Endothelial cell of umbilical vein (primary cell): ENCODE results near the gene GPR37L1. TPM values are rescaled to one million over a fixed set of nuclear protein-coding genes. Genes with fewer than 3 reads are reported as not detected.

Experiments
- BruUV-seq: library from RNA; stranded (reverse); fragments of 400-500 nt; replicated peaks from 2 replicates; lab custom pipeline; 2021; lab: Mats Ljungman, UMichigan
- CTCF ChIA-PET: fragments of 300-600, 350-600 bp; sonication (Branson Sonifier 250); formaldehyde crosslinking; loops from one replicate; lab custom pipeline; 2021; ENCODE audit warnings: antibody characterized with exemption, inconsistent platforms; lab: Charles Lee
- POLR2A ChIA-PET: fragments of 300-600, 350-600 bp; sonication (Branson Sonifier 250); formaldehyde crosslinking; loops from one replicate; lab custom pipeline; 2021; ENCODE audit warnings: antibody characterized with exemption, inconsistent platforms; lab: Charles Lee
- DNase-seq: peaks from one replicate; pipeline ENCODE4 v3.0.0-alpha.2; 2011; ENCODE audit warnings: low read depth, low spot score
- FAIRE-seq: peaks from 2 replicates; lab custom pipeline; 2011; peaks lifted over from hg19 to GRCh38; lab: Jason Lieb, UNC
- H2AFZ ChIP-seq: 2 replicates; pipeline ENCODE4 v1.6.0; 2012; ENCODE audit warnings: low read depth, low read length, control low read depth, inconsistent platforms
- H3K27ac ChIP-seq: 2 replicates; pipeline ENCODE4 v1.5.1; 2011; ENCODE audit warnings: low read depth, mild to moderate bottlenecking, control low read depth, low read length, moderate library complexity; ENCODE audit not compliant: insufficient read depth
- H3K27me3 ChIP-seq, 2 experiments: 2 replicates each; pipeline versions ENCODE4 v1.6.0 to v1.6.1; 2011; ENCODE audit warnings: low read length in 2 of 2, mixed read lengths in 1 of 2; ENCODE audit not compliant: control insufficient read depth in 2 of 2, insufficient read depth in 2 of 2
- H3K36me3 ChIP-seq, 2 experiments: 2 replicates in 1 of 2; 3 replicates in 1 of 2; pipeline ENCODE4 v1.5.1; 2011; ENCODE audit warnings: low read length in 2 of 2, mild to moderate bottlenecking in 1 of 2, moderate library complexity in 1 of 2; ENCODE audit not compliant: control insufficient read depth in 2 of 2, insufficient read depth in 2 of 2; ENCODE audit errors: extremely low read depth in 1 of 2
- H3K4me1 ChIP-seq: 3 replicates; pipeline ENCODE4 v1.5.1; 2011; ENCODE audit warnings: mild to moderate bottlenecking, low read length; ENCODE audit not compliant: control insufficient read depth, insufficient read depth; ENCODE audit errors: extremely low read depth
- H3K4me2 ChIP-seq: 2 replicates; pipeline ENCODE4 v1.6.1; 2011; ENCODE audit warnings: low read length, control low read depth, mixed read lengths; ENCODE audit not compliant: insufficient read depth
- H3K4me3 ChIP-seq, 3 experiments: fragments of 200-600 bp in 1 of 3; sonication (generic), shearing (Covaris generic) in 1 of 3; replicated peaks in 1 of 3; 2 replicates each; pipeline ENCODE4 v1.5.1; 2011 to 2016; ENCODE audit warnings: control low read depth in 3 of 3, low read length in 3 of 3, mild to moderate bottlenecking in 2 of 3, inconsistent platforms in 1 of 3, low read depth in 1 of 3, moderate library complexity in 1 of 3; ENCODE audit not compliant: insufficient read depth in 1 of 3
- H3K79me2 ChIP-seq: 2 replicates; pipeline ENCODE4 v1.6.0; 2012; ENCODE audit warnings: low read length, inconsistent platforms; ENCODE audit not compliant: control insufficient read depth, insufficient read depth
- H3K9ac ChIP-seq: replicated peaks from 2 replicates; pipeline ENCODE3; 2011; ENCODE audit warnings: low read length, control low read depth; ENCODE audit not compliant: insufficient read depth; ENCODE audit errors: extremely low read depth
- H3K9me1 ChIP-seq: replicated peaks from 3 replicates; pipeline ENCODE4 v1.6.0; 2011; ENCODE audit warnings: mild to moderate bottlenecking, low read length; ENCODE audit not compliant: control insufficient read depth, insufficient read depth; ENCODE audit errors: extremely low read depth
- H3K9me3 ChIP-seq: replicated peaks from 2 replicates; pipeline ENCODE4 v1.5.1; 2012; ENCODE audit warnings: low read length, inconsistent platforms; ENCODE audit not compliant: control insufficient read depth, insufficient read depth
- H4K20me1 ChIP-seq: replicated peaks from 2 replicates; pipeline ENCODE3; 2011; ENCODE audit warnings: mild to moderate bottlenecking, low read length; ENCODE audit not compliant: control insufficient read depth, insufficient read depth; ENCODE audit errors: extremely low read depth
- CTCF ChIP-seq, 2 donors: IDR thresholded peaks; 1 replicate in 1 of 2; 2 replicates in 1 of 2; pipeline ENCODE4 v1.5.1; 2011; ENCODE audit warnings: low read length in 2 of 2, mild to moderate bottlenecking in 2 of 2, moderate library complexity in 2 of 2, control low read depth in 1 of 2, inconsistent platforms in 1 of 2, low read depth in 1 of 2; ENCODE audit not compliant: insufficient read depth in 1 of 2; ENCODE audit errors: extremely low read depth in 1 of 2
- EZH2 ChIP-seq: IDR thresholded peaks from 2 replicates; pipeline ENCODE4 v1.6.1; 2012; ENCODE audit warnings: borderline replicate concordance, low read depth, mild to moderate bottlenecking, moderate library complexity, low read length, inconsistent platforms; ENCODE audit not compliant: severe bottlenecking
- FOS ChIP-seq: IDR thresholded peaks from 2 replicates; pipeline ENCODE4 v1.6.1; 2011; ENCODE audit warnings: mild to moderate bottlenecking, low read length, moderate library complexity, borderline replicate concordance; ENCODE audit not compliant: insufficient read depth
- GATA2 ChIP-seq: IDR thresholded peaks from 2 replicates; pipeline ENCODE4 v1.7.0; 2011; ENCODE audit warnings: low read depth, mild to moderate bottlenecking, moderate library complexity, mixed read lengths, low read length; ENCODE audit not compliant: insufficient read length, insufficient read depth
- JUN ChIP-seq: IDR thresholded peaks from 2 replicates; pipeline ENCODE4 v1.6.1; 2011; ENCODE audit warnings: borderline replicate concordance, low read depth; ENCODE audit not compliant: insufficient read length, insufficient read depth
- MAX ChIP-seq: IDR thresholded peaks from 2 replicates; pipeline ENCODE4 v1.6.1; 2011; ENCODE audit not compliant: insufficient read depth, insufficient read length
- MYC ChIP-seq: IDR thresholded peaks from one replicate; pipeline ENCODE4 v1.6.1; 2011; ENCODE audit warnings: mild to moderate bottlenecking, low read depth, low read length
- POLR2A ChIP-seq: IDR thresholded peaks from 2 replicates; pipeline ENCODE4 v1.6.1; 2012; ENCODE audit warnings: low read depth, mild to moderate bottlenecking, control low read depth, low read length
- POLR2AphosphoS5 ChIP-seq: IDR thresholded peaks from 2 replicates; pipeline ENCODE4 v1.6.1; 2012; ENCODE audit warnings: low read depth, mild to moderate bottlenecking, control low read depth, low read length, moderate library complexity; ENCODE audit not compliant: insufficient read depth
- dilution Hi-C: fragments of 300-500 bp; cut with MboI; formaldehyde crosslinking; loops from one replicate; pipeline ENCODE4 v1.15.0; 2019; ENCODE audit warnings: low sequenced_read_pairs; ENCODE audit not compliant: extremely low pct_ligation_motif_present
- intact Hi-C: fragments of 100-400 bp; cut with micrococcal nuclease; formaldehyde crosslinking; loops from one replicate; pipeline ENCODE4 v1.10.0; 2022
- polyA plus RNA-seq, 4 experiments: library from polyadenylated mRNA; depleted of rRNA in 3 of 4; stranded (reverse) in 3 of 4; unstranded in 1 of 4; fragments of >200 nt; gene quantifications; 2 replicates each; pipeline versions ENCODE4 v1.2.1 to v1.2.3, GENCODE V29; 2011 to 2012; ENCODE audit warnings: missing spikeins in 1 of 4
- total RNA-seq: library from RNA; stranded (reverse); gene quantifications from 2 replicates; pipeline ENCODE4 v1.2.3, GENCODE V29; 2021

The GPR37L1 gene
- total and polyA plus RNA-seq, 2 donors (not counting 3 experiments of a cell fraction or from before 2014, with no cell fraction given): not detected

GRCh38 chr1:202133496-202133895 is 10.8 kb downstream of the GPR37L1 start:
- dilution Hi-C loops: no loop called here
- Histone ChIP-seq H3K9me1 (no peaks in the 10 kb centered on the region), H3K4me2 (no peak overlapping the region), H3K36me3 (peaks cover 9 to 38% of the 10 kb centered on the region in 2 experiments), H3K4me3 (no peak overlapping the region), H3K4me1 (no peaks in the 10 kb centered on the region), H4K20me1 (no peaks in the 10 kb centered on the region), H3K27ac (no peak overlapping the region), H3K9ac (no peak overlapping the region), H3K27me3 (no peaks in the 10 kb centered on the region), H3K9me3 (no peaks in the 10 kb centered on the region), H3K79me2 (peaks cover 8% of the 10 kb centered on the region), H2AFZ (no peak overlapping the region)
- ChIA-PET CTCF (no interaction called here), POLR2A (no interaction called here)
- no peak for DNase-seq
- intact Hi-C loops: no loop called here
- BruUV-seq: no TSS peak
- FAIRE-seq: no peak
- no peak for TF ChIP-seq POLR2AphosphoS5
- no peak for TF ChIP-seq CTCF (IDR thresholded peaks at IDR 0.05; ENCODE audit: extremely low read depth in 1 of 2, insufficient read depth in 1 of 2, low read depth in 1 of 2, low read length in 2 of 2)
- no peak for TF ChIP-seq MAX
- TF ChIP-seq EZH2: no peak
- TF ChIP-seq MYC: no peak
- TF ChIP-seq JUN: no peak
- TF ChIP-seq GATA2: no peak
- TF ChIP-seq POLR2A: no peak
- no peak for TF ChIP-seq FOS
